Erythroblast (primary cell): ENCODE measurements around the gene ZCCHC2.

ENCODE experiments used
- GATA1 ChIP-seq: IDR thresholded peaks from 2 replicates; pipeline ENCODE4 v1.6.1; 2011; ENCODE audit warnings: low read depth, mild to moderate bottlenecking, control low read depth, low read length, moderate library complexity
- POLR2A ChIP-seq: IDR thresholded peaks from 2 replicates; pipeline ENCODE4 v1.6.1; 2011; ENCODE audit warnings: mild to moderate bottlenecking, low read length

- TF ChIP-seq POLR2A (no peak), GATA1 (no peak)
These were observed 20.2 kb downstream of the ZCCHC2 start for GRCh38 chr18:62543021-62543420.
